ENCODE results near the gene PLEKHA5.

DNA sequence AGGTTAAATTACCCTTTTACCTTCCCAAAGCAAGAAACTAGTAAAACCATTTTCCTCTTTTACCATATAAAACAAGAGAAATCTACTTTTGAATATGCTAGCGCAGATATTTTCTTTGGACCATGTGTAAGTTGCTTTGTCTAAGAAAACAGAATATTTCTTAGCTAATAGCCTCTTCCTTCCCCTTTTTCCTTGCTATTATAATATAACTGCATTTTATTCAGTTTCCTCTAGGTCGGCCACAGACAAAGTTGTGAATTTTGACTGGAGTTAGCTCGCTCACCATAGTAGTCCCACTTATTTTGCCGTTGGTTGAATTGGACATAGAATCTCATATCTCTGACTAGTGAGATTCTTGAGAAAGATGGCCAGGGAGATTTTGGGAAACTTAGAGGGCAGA lies 115.6 kb downstream of the PLEKHA5 start:
- TF ChIP-seq ARNTL (CRISPR knock-in tag; IDR thresholded peaks at IDR 0.05; ENCODE audit: borderline replicate concordance, low read depth) (no peak), GLIS3 (CRISPR knock-in tag; IDR thresholded peaks at IDR 0.05) (no peak), ZNF70 (CRISPR knock-in tag; IDR thresholded peaks at IDR 0.05) (no peak), RARB (CRISPR knock-in tag; IDR thresholded peaks at IDR 0.05) (no peak)
- TF ChIP-seq, protein P1, sequence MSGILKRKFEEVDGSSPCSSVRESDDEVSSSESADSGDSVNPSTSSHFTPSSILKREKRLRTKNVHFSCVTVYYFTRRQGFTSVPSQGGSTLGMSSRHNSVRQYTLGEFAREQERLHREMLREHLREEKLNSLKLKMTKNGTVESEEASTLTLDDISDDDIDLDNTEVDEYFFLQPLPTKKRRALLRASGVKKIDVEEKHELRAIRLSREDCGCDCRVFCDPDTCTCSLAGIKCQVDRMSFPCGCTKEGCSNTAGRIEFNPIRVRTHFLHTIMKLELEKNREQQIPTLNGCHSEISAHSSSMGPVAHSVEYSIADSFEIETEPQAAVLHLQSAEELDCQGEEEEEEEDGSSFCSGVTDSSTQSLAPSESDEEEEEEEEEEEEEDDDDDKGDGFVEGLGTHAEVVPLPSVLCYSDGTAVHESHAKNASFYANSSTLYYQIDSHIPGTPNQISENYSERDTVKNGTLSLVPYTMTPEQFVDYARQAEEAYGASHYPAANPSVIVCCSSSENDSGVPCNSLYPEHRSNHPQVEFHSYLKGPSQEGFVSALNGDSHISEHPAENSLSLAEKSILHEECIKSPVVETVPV (CRISPR knock-in tag; IDR thresholded peaks at IDR 0.05): no peak
- TF ChIP-seq, protein P2, sequence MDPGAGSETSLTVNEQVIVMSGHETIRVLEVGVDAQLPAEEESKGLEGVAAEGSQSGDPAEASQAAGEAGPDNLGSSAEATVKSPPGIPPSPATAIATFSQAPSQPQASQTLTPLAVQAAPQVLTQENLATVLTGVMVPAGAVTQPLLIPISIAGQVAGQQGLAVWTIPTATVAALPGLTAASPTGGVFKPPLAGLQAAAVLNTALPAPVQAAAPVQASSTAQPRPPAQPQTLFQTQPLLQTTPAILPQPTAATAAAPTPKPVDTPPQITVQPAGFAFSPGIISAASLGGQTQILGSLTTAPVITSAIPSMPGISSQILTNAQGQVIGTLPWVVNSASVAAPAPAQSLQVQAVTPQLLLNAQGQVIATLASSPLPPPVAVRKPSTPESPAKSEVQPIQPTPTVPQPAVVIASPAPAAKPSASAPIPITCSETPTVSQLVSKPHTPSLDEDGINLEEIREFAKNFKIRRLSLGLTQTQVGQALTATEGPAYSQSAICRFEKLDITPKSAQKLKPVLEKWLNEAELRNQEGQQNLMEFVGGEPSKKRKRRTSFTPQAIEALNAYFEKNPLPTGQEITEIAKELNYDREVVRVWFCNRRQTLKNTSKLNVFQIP (CRISPR knock-in tag; IDR thresholded peaks at IDR 0.05; ENCODE audit: borderline replicate concordance, low read depth): no peak
- TF ChIP-seq, protein P3, sequence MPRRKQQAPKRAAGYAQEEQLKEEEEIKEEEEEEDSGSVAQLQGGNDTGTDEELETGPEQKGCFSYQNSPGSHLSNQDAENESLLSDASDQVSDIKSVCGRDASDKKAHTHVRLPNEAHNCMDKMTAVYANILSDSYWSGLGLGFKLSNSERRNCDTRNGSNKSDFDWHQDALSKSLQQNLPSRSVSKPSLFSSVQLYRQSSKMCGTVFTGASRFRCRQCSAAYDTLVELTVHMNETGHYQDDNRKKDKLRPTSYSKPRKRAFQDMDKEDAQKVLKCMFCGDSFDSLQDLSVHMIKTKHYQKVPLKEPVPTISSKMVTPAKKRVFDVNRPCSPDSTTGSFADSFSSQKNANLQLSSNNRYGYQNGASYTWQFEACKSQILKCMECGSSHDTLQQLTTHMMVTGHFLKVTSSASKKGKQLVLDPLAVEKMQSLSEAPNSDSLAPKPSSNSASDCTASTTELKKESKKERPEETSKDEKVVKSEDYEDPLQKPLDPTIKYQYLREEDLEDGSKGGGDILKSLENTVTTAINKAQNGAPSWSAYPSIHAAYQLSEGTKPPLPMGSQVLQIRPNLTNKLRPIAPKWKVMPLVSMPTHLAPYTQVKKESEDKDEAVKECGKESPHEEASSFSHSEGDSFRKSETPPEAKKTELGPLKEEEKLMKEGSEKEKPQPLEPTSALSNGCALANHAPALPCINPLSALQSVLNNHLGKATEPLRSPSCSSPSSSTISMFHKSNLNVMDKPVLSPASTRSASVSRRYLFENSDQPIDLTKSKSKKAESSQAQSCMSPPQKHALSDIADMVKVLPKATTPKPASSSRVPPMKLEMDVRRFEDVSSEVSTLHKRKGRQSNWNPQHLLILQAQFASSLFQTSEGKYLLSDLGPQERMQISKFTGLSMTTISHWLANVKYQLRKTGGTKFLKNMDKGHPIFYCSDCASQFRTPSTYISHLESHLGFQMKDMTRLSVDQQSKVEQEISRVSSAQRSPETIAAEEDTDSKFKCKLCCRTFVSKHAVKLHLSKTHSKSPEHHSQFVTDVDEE (CRISPR knock-in tag; IDR thresholded peaks at IDR 0.05): no peak
- TF ChIP-seq, protein P4, sequence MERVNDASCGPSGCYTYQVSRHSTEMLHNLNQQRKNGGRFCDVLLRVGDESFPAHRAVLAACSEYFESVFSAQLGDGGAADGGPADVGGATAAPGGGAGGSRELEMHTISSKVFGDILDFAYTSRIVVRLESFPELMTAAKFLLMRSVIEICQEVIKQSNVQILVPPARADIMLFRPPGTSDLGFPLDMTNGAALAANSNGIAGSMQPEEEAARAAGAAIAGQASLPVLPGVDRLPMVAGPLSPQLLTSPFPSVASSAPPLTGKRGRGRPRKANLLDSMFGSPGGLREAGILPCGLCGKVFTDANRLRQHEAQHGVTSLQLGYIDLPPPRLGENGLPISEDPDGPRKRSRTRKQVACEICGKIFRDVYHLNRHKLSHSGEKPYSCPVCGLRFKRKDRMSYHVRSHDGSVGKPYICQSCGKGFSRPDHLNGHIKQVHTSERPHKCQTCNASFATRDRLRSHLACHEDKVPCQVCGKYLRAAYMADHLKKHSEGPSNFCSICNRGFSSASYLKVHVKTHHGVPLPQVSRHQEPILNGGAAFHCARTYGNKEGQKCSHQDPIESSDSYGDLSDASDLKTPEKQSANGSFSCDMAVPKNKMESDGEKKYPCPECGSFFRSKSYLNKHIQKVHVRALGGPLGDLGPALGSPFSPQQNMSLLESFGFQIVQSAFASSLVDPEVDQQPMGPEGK (CRISPR knock-in tag; IDR thresholded peaks at IDR 0.05; ENCODE audit: borderline replicate concordance): no peak

All from SK-N-SH treated with all-trans-retinoic acid at 6 μM for 48 hours (cell line).